22Rv1 (cell line): ENCODE results near the gene RAP1GAP2.

ENCODE experiments used
- H3K27ac ChIP-seq: fragments of 450-650 bp; 2 replicates; pipeline ENCODE4 v1.5.1; 2017
- ZFX ChIP-seq: fragments of 450-650 bp; IDR thresholded peaks from 2 replicates; pipeline ENCODE4 v1.6.1; 2017; ENCODE audit warnings: antibody characterized with exemption, borderline replicate concordance
- TF ChIP-seq, protein P1 (sequence below): fragments of 450-650 bp; IDR thresholded peaks from 2 replicates; pipeline ENCODE4 v1.5.1; 2017; ENCODE audit warnings: mild to moderate bottlenecking

The RAP1GAP2 gene

DNA sequence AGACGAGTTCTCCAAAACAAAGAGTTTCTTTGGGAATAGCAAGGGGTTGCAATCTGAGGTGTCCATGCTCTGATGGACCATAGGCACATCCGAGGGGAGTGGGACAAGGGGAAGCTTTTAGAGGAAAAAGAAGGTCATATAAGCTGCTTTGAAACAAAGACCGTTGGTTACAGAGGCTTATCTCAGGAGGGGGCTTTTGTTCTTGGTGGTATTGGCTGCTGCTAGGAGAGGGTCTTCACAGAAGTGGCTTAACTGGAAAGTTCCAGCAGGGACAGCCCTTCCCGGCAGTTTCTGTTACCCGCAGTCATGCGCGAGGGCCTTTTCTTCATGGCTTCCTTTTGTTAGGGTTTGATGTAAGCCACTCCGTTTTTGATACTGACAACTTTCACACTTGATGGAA lies 76.0 kb downstream of the RAP1GAP2 start:
- H3K27ac ChIP-seq: no peak overlapping the region

DNA sequence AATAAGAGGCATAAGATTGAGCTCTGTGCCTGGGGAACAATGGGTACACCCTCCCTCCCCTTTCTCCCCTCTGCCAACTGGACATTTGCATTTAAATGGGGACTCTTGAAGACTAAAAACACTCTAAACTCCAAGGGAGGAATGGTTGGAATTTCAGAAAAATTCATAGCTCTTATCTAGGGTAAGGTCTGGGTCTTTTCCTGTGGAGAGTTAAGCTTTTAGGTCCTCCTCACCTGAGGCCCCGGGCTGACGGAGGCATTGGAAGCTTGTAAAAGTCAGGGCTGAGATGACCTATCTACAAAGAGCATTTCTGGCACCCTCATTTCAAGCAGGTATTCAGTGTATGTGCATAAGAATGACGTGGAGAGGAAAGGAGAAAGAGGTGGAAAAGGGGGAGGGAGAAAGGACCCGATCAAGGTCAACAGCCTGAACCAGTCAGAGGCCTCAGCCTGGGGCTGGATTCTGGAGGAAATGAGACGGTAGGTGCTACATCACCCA lies 78.0 kb downstream of the RAP1GAP2 start:
- no peak for TF ChIP-seq ZFX
- TF ChIP-seq, protein P1, sequence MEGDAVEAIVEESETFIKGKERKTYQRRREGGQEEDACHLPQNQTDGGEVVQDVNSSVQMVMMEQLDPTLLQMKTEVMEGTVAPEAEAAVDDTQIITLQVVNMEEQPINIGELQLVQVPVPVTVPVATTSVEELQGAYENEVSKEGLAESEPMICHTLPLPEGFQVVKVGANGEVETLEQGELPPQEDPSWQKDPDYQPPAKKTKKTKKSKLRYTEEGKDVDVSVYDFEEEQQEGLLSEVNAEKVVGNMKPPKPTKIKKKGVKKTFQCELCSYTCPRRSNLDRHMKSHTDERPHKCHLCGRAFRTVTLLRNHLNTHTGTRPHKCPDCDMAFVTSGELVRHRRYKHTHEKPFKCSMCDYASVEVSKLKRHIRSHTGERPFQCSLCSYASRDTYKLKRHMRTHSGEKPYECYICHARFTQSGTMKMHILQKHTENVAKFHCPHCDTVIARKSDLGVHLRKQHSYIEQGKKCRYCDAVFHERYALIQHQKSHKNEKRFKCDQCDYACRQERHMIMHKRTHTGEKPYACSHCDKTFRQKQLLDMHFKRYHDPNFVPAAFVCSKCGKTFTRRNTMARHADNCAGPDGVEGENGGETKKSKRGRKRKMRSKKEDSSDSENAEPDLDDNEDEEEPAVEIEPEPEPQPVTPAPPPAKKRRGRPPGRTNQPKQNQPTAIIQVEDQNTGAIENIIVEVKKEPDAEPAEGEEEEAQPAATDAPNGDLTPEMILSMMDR: no peak

More for the DNA sequence above, 76.0 kb downstream of the RAP1GAP2 start:
- no peak for TF ChIP-seq ZFX
- TF ChIP-seq, protein P1: no peak

DNA sequence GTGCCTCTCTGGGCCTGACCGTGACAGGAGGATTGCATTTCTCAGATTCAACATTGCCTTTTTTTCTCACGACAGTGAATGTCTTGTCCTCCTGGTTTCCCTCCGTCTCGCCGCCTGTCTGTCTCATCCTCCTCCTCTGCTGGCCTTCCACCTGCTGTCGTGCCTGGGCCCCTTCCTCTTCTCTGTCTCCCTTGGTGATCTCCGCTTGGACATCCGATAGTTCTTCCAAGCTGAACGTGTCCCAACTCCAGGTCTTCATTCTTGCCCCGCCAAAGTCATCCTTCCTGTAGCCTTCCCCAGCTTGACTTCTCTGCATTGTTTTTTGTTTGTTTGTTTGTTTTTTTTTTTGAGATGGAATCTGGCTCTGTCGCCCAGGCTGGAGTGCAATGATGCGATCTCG lies 79.4 kb downstream of the RAP1GAP2 start:
- H3K27ac ChIP-seq: no peak overlapping the region
- no peak for TF ChIP-seq ZFX
- TF ChIP-seq, protein P1: no peak

More for the DNA sequence above, 78.0 kb downstream of the RAP1GAP2 start:
- no peak overlapping the region for H3K27ac ChIP-seq

DNA sequence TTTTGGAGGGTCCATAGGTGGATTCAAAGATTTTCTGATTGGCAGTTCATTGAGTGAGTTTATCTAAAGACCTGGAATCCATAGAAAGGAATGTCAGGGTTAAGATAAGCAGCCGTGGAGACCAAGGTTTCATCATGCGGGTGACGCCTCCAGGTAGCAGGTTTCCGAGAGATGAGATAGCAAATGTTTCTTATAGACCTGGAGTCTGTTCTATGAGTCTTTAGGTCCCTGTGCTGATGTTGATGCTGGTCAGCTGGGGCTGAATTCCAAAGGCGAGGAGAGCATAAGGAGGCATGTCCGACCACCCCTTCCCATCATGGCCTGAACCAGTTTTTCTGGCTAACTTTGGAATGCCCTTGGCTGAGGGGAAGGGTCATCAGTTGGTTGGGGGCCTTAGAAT lies 80.2 kb downstream of the RAP1GAP2 start:
- TF ChIP-seq, protein P1: no peak
- no peak for TF ChIP-seq ZFX
- H3K27ac ChIP-seq: no peak overlapping the region

DNA sequence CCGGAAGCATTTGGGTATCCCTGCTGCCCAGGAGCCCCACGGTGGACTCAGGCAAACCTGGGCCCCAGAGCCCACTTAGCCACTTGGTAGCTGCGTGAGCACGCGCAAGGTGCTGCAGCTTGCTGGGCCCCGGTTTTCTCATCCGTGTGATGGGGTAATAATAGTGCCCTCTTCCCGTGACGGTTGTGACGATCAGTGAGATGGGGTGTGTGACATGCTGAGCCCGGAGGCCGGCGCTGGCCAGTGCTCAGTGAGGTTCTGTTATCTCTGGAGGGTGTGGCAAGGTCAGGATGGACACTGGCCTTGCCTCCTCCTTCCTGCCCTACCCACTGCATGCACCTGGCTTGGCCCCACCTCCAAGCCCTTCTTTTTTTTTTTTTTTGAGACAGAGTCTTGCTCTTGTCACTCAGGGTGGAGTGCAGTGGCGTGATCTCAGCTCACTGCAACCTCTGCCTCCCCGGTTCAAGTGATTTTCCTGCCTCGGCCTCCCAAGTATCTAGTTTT lies 82.6 kb downstream of the RAP1GAP2 start:
- no peak for TF ChIP-seq ZFX
- TF ChIP-seq, protein P1: no peak
- no peak overlapping the region for H3K27ac ChIP-seq

DNA sequence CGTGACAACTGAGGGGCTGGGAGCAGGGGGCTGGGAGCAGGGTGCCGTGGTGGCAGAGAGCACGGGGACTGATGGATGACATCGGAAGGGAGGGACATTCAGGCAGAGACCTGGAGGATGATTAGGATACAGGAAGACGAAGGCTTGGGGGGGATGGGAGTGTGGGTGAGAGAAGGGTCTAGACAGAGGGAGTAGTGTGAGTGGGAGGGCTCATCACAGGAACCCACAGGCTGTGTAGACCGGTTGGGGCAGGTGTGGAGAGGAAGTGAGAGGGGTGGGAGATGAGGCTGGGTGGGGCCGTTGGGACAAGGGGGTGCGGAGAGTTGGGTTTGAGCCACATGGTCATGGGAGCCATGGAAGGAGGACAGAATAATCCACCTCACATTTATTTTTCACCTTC lies 83.8 kb downstream of the RAP1GAP2 start:
- H3K27ac ChIP-seq: no peak overlapping the region
- TF ChIP-seq, protein P1: no peak
- TF ChIP-seq ZFX: no peak

DNA sequence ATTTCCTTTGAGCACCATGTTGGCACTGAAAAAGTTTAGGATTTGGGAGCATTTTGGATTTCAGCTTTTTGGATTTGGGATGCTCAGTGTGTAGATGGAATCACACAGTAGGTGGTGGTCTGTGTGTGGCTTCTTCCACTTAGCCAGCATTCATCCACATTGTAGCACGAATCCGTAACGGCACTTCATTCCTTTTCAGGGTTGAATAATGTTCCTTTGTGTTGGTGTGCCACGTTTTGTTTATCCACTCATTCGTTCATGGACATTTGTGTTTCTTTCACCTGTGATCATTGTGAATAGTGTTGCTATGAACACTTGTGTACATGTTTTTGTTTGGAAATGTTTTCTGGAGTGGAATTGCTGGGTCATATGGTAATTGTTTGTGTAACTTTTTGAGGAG lies 85.1 kb downstream of the RAP1GAP2 start:
- no peak overlapping the region for H3K27ac ChIP-seq
- TF ChIP-seq ZFX: no peak
- TF ChIP-seq, protein P1: no peak
